Kidney (tissue), 14 donors: Measurements from ENCODE around the gene TLK1. TPM values are rescaled to one million over a fixed set of nuclear protein-coding genes. Genes with fewer than 3 reads are reported as not detected.

ENCODE experiments used
- DNase-seq, 5 donors: peaks; one replicate each; pipeline ENCODE4 v3.0.0-alpha.2; 2013 to 2020
- FAIRE-seq: peaks from 2 replicates; lab custom pipeline; 2012; peaks lifted over from hg19 to GRCh38; lab: Jason Lieb, UNC
- H3K27ac ChIP-seq, 2 donors: one replicate each; pipeline ENCODE4 v1.7.0; 2013; ENCODE audit warnings: low read depth in 2 of 2, low read length in 2 of 2, inconsistent platforms in 1 of 2
- H3K27me3 ChIP-seq: one replicate; pipeline ENCODE4 v1.7.1; 2013; ENCODE audit warnings: low read length, inconsistent platforms; ENCODE audit not compliant: control insufficient read depth, insufficient read depth
- H3K36me3 ChIP-seq, 3 donors: one replicate each; pipeline versions ENCODE4 v1.7.0 to v1.7.1; 2013; ENCODE audit warnings: low read length in 3 of 3, control low read depth in 1 of 3, inconsistent platforms in 1 of 3; ENCODE audit not compliant: insufficient read depth in 3 of 3, control insufficient read depth in 2 of 3
- H3K4me1 ChIP-seq, 3 donors: one replicate each; pipeline versions ENCODE4 v1.7.0 to v1.7.1; 2013; ENCODE audit warnings: low read length in 3 of 3, inconsistent platforms in 1 of 3, low read depth in 1 of 3; ENCODE audit not compliant: control insufficient read depth in 2 of 3, insufficient read depth in 2 of 3
- H3K4me3 ChIP-seq, 3 donors: one replicate each; pipeline versions ENCODE4 v1.7.0 to v1.8.1; 2013; ENCODE audit warnings: low read length in 3 of 3, control low read depth in 1 of 3, inconsistent platforms in 1 of 3
- H3K9ac ChIP-seq, 3 donors: one replicate each; pipeline versions ENCODE4 v1.7.0 to v1.7.1; 2013; ENCODE audit warnings: low read length in 3 of 3, control low read depth in 1 of 3, inconsistent platforms in 1 of 3
- H3K9me3 ChIP-seq, 3 donors: one replicate each; pipeline versions ENCODE4 v1.7.0 to v1.7.1; 2013; ENCODE audit warnings: low read length in 3 of 3, control low read depth in 1 of 3, inconsistent platforms in 1 of 3; ENCODE audit not compliant: control insufficient read depth in 2 of 3, insufficient read depth in 1 of 3
- CTCF ChIP-seq: IDR thresholded peaks from 3 replicates; pipeline ENCODE4 v1.5.1; 2012; ENCODE audit warnings: mild to moderate bottlenecking, moderate library complexity, borderline replicate concordance; ENCODE audit not compliant: insufficient read depth; ENCODE audit errors: extremely low read depth
- intact Hi-C: fragments of 100-400 bp; cut with DNase I; formaldehyde crosslinking; loops from one replicate; pipeline ENCODE4 v1.11.1; 2022
- polyA plus RNA-seq: library from polyadenylated mRNA; stranded (reverse); fragments of 350-450 nt; fragmentation: Illumina TruSeq; extraction: RNeasy Lipid Tissue Mini Kit (QIAGEN cat#74804); gene quantifications from one replicate; pipeline ENCODE4 v1.2.3, GENCODE V29; 2014; ENCODE audit warnings: low read depth, low replicate concordance; ENCODE audit not compliant: insufficient read depth
- total RNA-seq: library from RNA; stranded (reverse); fragmentation: NEBNext Ultra II Directional; extraction: Animal tissue kit (Norgen Biotek cat#: 25700); gene quantifications from one replicate; pipeline ENCODE4 v1.2.1, GENCODE V29; 2021
- donor health status: control.
- donor health status: control.
- donor health status: control.
- donor health status: control.
- donor health status: control.
- donor health status: DM: yes; HTN: yes; CAD: no.
- donor health status: Normal renal cell carcinoma (clear cell type).

Gene TLK1
- total and polyA plus RNA-seq, 2 donors from 2014 or later: 12.3 to 80.3 TPM

GRCh38 chr2:171150694-171151285 is 9.9 kb downstream of the TLK1 start:
- intact Hi-C loops: no loop called here
- FAIRE-seq (no peak), DNase-seq (no peak)
- no peaks in the 10 kb centered on the region for H3K9me3 ChIP-seq
- H3K36me3 ChIP-seq: no peaks in the 10 kb centered on the region
- no peak overlapping the region for H3K4me3 ChIP-seq
- no peak for TF ChIP-seq CTCF
- H3K27me3 ChIP-seq: no peaks in the 10 kb centered on the region
- H3K4me1 ChIP-seq: peaks cover 0 to 28% (median 4%) of the 10 kb centered on the region in 3 donors
- H3K27ac ChIP-seq: no peak overlapping the region
- H3K9ac ChIP-seq: no peak overlapping the region

- no peak overlapping the region for H3K4me3 ChIP-seq
- peaks cover 0 to 28% (median 4%) of the 10 kb centered on the region in 3 donors for H3K4me1 ChIP-seq
- FAIRE-seq (peak; percentile 25), DNase-seq (no peak)
- no peak for TF ChIP-seq CTCF
- no peaks in the 10 kb centered on the region for H3K36me3 ChIP-seq
- no peaks in the 10 kb centered on the region for H3K27me3 ChIP-seq
- no peak overlapping the region for H3K27ac ChIP-seq
- H3K9ac ChIP-seq: no peak overlapping the region
- H3K9me3 ChIP-seq: no peaks in the 10 kb centered on the region
- intact Hi-C loops: no loop called here
Measured at GRCh38 chr2:171149986-171150693, 10.6 kb downstream of the TLK1 start.

GRCh38 chr2:171149171-171149938 is 11.3 kb downstream of the TLK1 start:
- Histone ChIP-seq H3K9me3 (no peaks in the 10 kb centered on the region), H3K27ac (no peak overlapping the region), H3K4me3 (no peak overlapping the region), H3K27me3 (no peaks in the 10 kb centered on the region), H3K4me1 (peaks cover 0 to 24% (median 4%) of the 10 kb centered on the region in 3 donors), H3K36me3 (no peaks in the 10 kb centered on the region), H3K9ac (no peak overlapping the region)
- intact Hi-C loops: no loop called here
- TF ChIP-seq CTCF: no peak
- FAIRE-seq: no peak
- DNase-seq: no peak
